HCT116 (cell line): ENCODE measurements around the gene ZNF546. TPM values are rescaled to one million over a fixed set of nuclear protein-coding genes. Genes with fewer than 3 reads are reported as not detected.

Experiments used
- ATAC-seq: fragments of 200-7000 bp; cut with Tn5 transposase; 2 replicates; pipeline ENCODE4 v1.9.1; 2020; ENCODE audit warnings: mild to moderate bottlenecking, moderate library complexity
- BruUV-seq: library from RNA; stranded (reverse); fragments of 400-500 nt; replicated peaks from 2 replicates; lab custom pipeline; 2021; lab: Mats Ljungman, UMichigan
- CTCF ChIA-PET: fragments of 300-600 bp; sonication (Branson Sonifier 250); formaldehyde crosslinking; loops from one replicate; lab custom pipeline; 2021; ENCODE audit warnings: antibody characterized with exemption; lab: Charles Lee
- POLR2A ChIA-PET: fragments of 300-600, 350-600 bp; sonication (Branson Sonifier 250); formaldehyde crosslinking; loops from one replicate; lab custom pipeline; 2021; ENCODE audit warnings: antibody characterized with exemption; lab: Charles Lee
- RAD21 ChIA-PET, 2 experiments: fragments of 300-600 bp; sonication (Branson Sonifier 250); formaldehyde crosslinking; loops; one replicate each; lab custom pipeline; 2023; ENCODE audit warnings: low total read pairs in 2 of 2; ENCODE audit not compliant: uncharacterized antibody in 2 of 2, unreplicated experiment in 2 of 2, low non-redundant PET in 1 of 2; lab: Charles Lee
- DNase-seq: peaks from one replicate; pipeline ENCODE4 v3.0.0-alpha.2; 2010; ENCODE audit warnings: low read depth, low spot score
- H2AFZ ChIP-seq: fragments of 200-600 bp; shearing (Covaris generic), sonication (generic); 2 replicates; pipeline ENCODE4 v1.6.1; 2017; ENCODE audit warnings: low read depth, mixed run types, mixed read lengths, antibody characterized with exemption, low read length; ENCODE audit not compliant: poor library complexity, severe bottlenecking
- H3K27ac ChIP-seq: 2 replicates; pipeline ENCODE4 v1.5.1; 2012; ENCODE audit warnings: low read depth, low read length
- H3K27me3 ChIP-seq: fragments of 200-600 bp; sonication (generic); 2 replicates; pipeline ENCODE4 v1.6.1; 2016; ENCODE audit warnings: mixed run types, low read length, mixed read lengths; ENCODE audit not compliant: insufficient read depth
- H3K36me3 ChIP-seq, 2 experiments: fragments of 200-500 bp in 1 of 2; fragments of 200-600 bp in 1 of 2; sonication (Bioruptor generic) in 1 of 2; sonication (generic) in 1 of 2; 2 replicates each; pipeline versions ENCODE4 v1.5.1 to v1.6.1; 2014 to 2016; ENCODE audit warnings: low read length in 2 of 2, inconsistent platforms in 1 of 2, mixed read lengths in 1 of 2, mixed run types in 1 of 2; ENCODE audit not compliant: insufficient read depth in 2 of 2, control insufficient read depth in 1 of 2
- H3K4me1 ChIP-seq, 2 experiments: fragments of 200-600 bp in 1 of 2; sonication (generic) in 1 of 2; 2 replicates each; pipeline versions ENCODE4 v1.5.1 to v1.6.1; 2012 to 2017; ENCODE audit warnings: low read length in 2 of 2, inconsistent platforms in 1 of 2, mild to moderate bottlenecking in 1 of 2, mixed read lengths in 1 of 2, mixed run types in 1 of 2, moderate library complexity in 1 of 2; ENCODE audit not compliant: insufficient read depth in 2 of 2, control insufficient read depth in 1 of 2
- H3K4me2 ChIP-seq: fragments of 200-600 bp; sonication (generic); 2 replicates; pipeline ENCODE4 v1.6.1; 2017; ENCODE audit warnings: mixed run types, low read length, mixed read lengths
- H3K4me3 ChIP-seq, 2 experiments: fragments of 200-600 bp in 1 of 2; sonication (generic) in 1 of 2; replicated peaks in 1 of 2; 2 replicates each; pipeline ENCODE4 v1.5.1; 2011 to 2016; ENCODE audit warnings: low read length in 2 of 2, control low read depth in 1 of 2, low read depth in 1 of 2, mild to moderate bottlenecking in 1 of 2, mixed read lengths in 1 of 2, mixed run types in 1 of 2
- H3K79me2 ChIP-seq: fragments of 200-600 bp; sonication (generic); 2 replicates; pipeline ENCODE4 v1.6.1; 2017; ENCODE audit warnings: mild to moderate bottlenecking, mixed run types, low read length, moderate library complexity, mixed read lengths; ENCODE audit not compliant: insufficient read depth
- H3K9ac ChIP-seq: fragments of 200-600 bp; sonication (generic); 2 replicates; pipeline ENCODE4 v1.6.1; 2016; ENCODE audit warnings: low read length, mixed read lengths
- H3K9me2 ChIP-seq: fragments of 200-600 bp; sonication (generic), shearing (Covaris generic); 2 replicates; pipeline ENCODE4 v1.6.1; 2017; ENCODE audit warnings: mixed run types, mild to moderate bottlenecking, moderate library complexity; ENCODE audit not compliant: insufficient read depth
- H3K9me3 ChIP-seq, 2 experiments: fragments of 200-500 bp in 1 of 2; fragments of 200-600 bp in 1 of 2; sonication (Bioruptor generic) in 1 of 2; sonication (generic) in 1 of 2; 2 replicates each; pipeline ENCODE4 v1.6.1; 2014 to 2017; ENCODE audit warnings: low read length in 2 of 2, mixed read lengths in 2 of 2, inconsistent platforms in 1 of 2, low read depth in 1 of 2, mild to moderate bottlenecking in 1 of 2, mixed run types in 1 of 2, moderate library complexity in 1 of 2; ENCODE audit not compliant: control insufficient read depth in 1 of 2, insufficient read depth in 1 of 2
- H4K20me1 ChIP-seq: fragments of 200-600 bp; sonication (generic), shearing (Covaris generic); 2 replicates; pipeline ENCODE4 v1.6.1; 2017; ENCODE audit warnings: mixed run types, mild to moderate bottlenecking, moderate library complexity; ENCODE audit not compliant: insufficient read depth
- ATF3 ChIP-seq: IDR thresholded peaks from 2 replicates; pipeline ENCODE4 v1.6.1; 2012
- CBX3 ChIP-seq: IDR thresholded peaks from 2 replicates; pipeline ENCODE4 v1.6.1; 2012; ENCODE audit warnings: low read depth
- CEBPB ChIP-seq: IDR thresholded peaks from 2 replicates; pipeline ENCODE4 v1.6.1; 2012; ENCODE audit warnings: low read depth
- EGR1 ChIP-seq: IDR thresholded peaks from 2 replicates; pipeline ENCODE4 v1.6.1; 2012; ENCODE audit warnings: low read depth
- EZH2 ChIP-seq: fragments of 200-600 bp; sonication (generic); IDR thresholded peaks from 2 replicates; pipeline ENCODE4 v1.6.1; 2017; ENCODE audit warnings: antibody characterized with exemption, mixed run types
- EZH2phosphoT487 ChIP-seq: fragments of 200-600 bp; IDR thresholded peaks from 2 replicates; pipeline ENCODE4 v1.6.1; 2018; ENCODE audit warnings: antibody characterized with exemption, borderline replicate concordance
- JUND ChIP-seq: IDR thresholded peaks from 2 replicates; pipeline ENCODE4 v1.6.1; 2012
- MAX ChIP-seq: IDR thresholded peaks from 2 replicates; pipeline ENCODE4 v1.6.1; 2012
- POLR2A ChIP-seq: IDR thresholded peaks from 2 replicates; pipeline ENCODE4 v1.7.0; 2011; ENCODE audit warnings: borderline replicate concordance; ENCODE audit not compliant: insufficient read depth, insufficient read length; ENCODE audit errors: extremely low read depth
- POLR2AphosphoS5 ChIP-seq: IDR thresholded peaks from 2 replicates; pipeline ENCODE4 v1.6.1; 2011; ENCODE audit warnings: mild to moderate bottlenecking, low read depth, low read length, moderate library complexity
- RAD21 ChIP-seq: IDR thresholded peaks from 2 replicates; pipeline ENCODE4 v1.6.1; 2012; ENCODE audit warnings: low read depth, mild to moderate bottlenecking
- SIN3A ChIP-seq: IDR thresholded peaks from 2 replicates; pipeline ENCODE4 v1.6.1; 2012; ENCODE audit warnings: low read depth
- SP1 ChIP-seq: IDR thresholded peaks from 2 replicates; pipeline ENCODE4 v1.6.1; 2012; ENCODE audit warnings: low read depth
- TCF7L2 ChIP-seq: IDR thresholded peaks from 2 replicates; pipeline ENCODE4 v1.7.0; 2011; ENCODE audit warnings: borderline replicate concordance, inconsistent platforms; ENCODE audit not compliant: insufficient read depth, insufficient read length; ENCODE audit errors: extremely low read depth
- YY1 ChIP-seq: IDR thresholded peaks from 2 replicates; pipeline ENCODE4 v1.6.1; 2011; ENCODE audit warnings: low read length, low read depth, moderate library complexity, mild to moderate bottlenecking; ENCODE audit not compliant: insufficient replicate concordance; ENCODE audit errors: extremely low read depth
- ZBTB33 ChIP-seq: IDR thresholded peaks from 2 replicates; pipeline ENCODE4 v1.6.1; 2011; ENCODE audit warnings: mild to moderate bottlenecking, low read length, moderate library complexity; ENCODE audit not compliant: insufficient replicate concordance; ENCODE audit errors: extremely low read depth
- intact Hi-C: fragments of 100-400 bp; cut with micrococcal nuclease; formaldehyde crosslinking; loops from 2 replicates; pipeline ENCODE4 v1.10.0; 2022
- total RNA-seq: library from RNA; stranded (reverse); gene quantifications from one replicate; pipeline ENCODE4 v1.2.1, GENCODE V29; 2021; ENCODE audit not compliant: unreplicated experiment

Gene ZNF546
- total RNA-seq, 1 experiment from 2014 or later, result 0.64 TPM

GRCh38 chr19:40057166-40057565 is 60.3 kb downstream of the ZNF546 start:
- Histone ChIP-seq H3K4me3 (no peak overlapping the region), H3K36me3 (no peaks in the 10 kb centered on the region), H3K4me1 (peaks cover 2 to 17% of the 10 kb centered on the region in 2 experiments; a peak in 1 of 4 replicates), H3K9ac (no peak overlapping the region), H4K20me1 (no peaks in the 10 kb centered on the region), H3K27ac (no peak overlapping the region), H3K79me2 (peaks cover 8% of the 10 kb centered on the region; the same call in 1 of the 2 replicates), H3K4me2 (no peak overlapping the region; the same call in 1 of the 2 replicates), H2AFZ (no peak overlapping the region), H3K9me3 (peaks cover 9 to 10% of the 10 kb centered on the region in 2 experiments; a peak in 2 of 4 replicates), H3K27me3 (no peaks in the 10 kb centered on the region), H3K9me2 (no peaks in the 10 kb centered on the region)
- ChIA-PET CTCF (no interaction called here), RAD21 (no interaction called here), POLR2A (no interaction called here)
- BruUV-seq, result no TSS peak
- DNase-seq, result no peak
- TF ChIP-seq EZH2, result no peak
- TF ChIP-seq EGR1, result no peak
- no peak for TF ChIP-seq MAX
- no peak for ATAC-seq
- intact Hi-C loops, result no loop called here

- RAD21 ChIA-PET, result no interaction called here
- Histone ChIP-seq H3K36me3 (no peaks in the 10 kb centered on the region), H3K4me2 (no peak overlapping the region), H3K27me3 (no peaks in the 10 kb centered on the region), H3K9ac (no peak overlapping the region), H3K4me1 (peaks cover 2 to 17% of the 10 kb centered on the region in 2 experiments; a peak in 1 of 4 replicates), H3K9me2 (no peaks in the 10 kb centered on the region), H3K9me3 (peaks cover 9 to 10% of the 10 kb centered on the region in 2 experiments; a peak in 2 of 4 replicates), H3K79me2 (0 out of 2 replicates have a peak, but pooled peaks cover 2% of the 10 kb centered on the region), H4K20me1 (no peaks in the 10 kb centered on the region), H3K27ac (no peak overlapping the region), H2AFZ (no peak overlapping the region), H3K4me3 (no peak overlapping the region)
- BruUV-seq, result no TSS peak
- TF ChIP-seq RAD21, result no peak
- TF ChIP-seq ZBTB33, result no peak
- no peak for TF ChIP-seq CEBPB
- TF ChIP-seq CBX3, result no peak
- TF ChIP-seq SP1, result no peak
- TF ChIP-seq SIN3A, result no peak
- TF ChIP-seq JUND, result no peak
- TF ChIP-seq EZH2phosphoT487, result no peak
- TF ChIP-seq ATF3, result no peak
- no peak for TF ChIP-seq YY1
- TF ChIP-seq POLR2AphosphoS5, result no peak
- no peak for TF ChIP-seq MAX
- no peak for TF ChIP-seq TCF7L2
- no peak for TF ChIP-seq POLR2A
- TF ChIP-seq EZH2, result no peak
- intact Hi-C loops, result no loop called here
- no peak for ATAC-seq
- no peak for DNase-seq
- CTCF ChIA-PET, result no interaction called here
- POLR2A ChIA-PET, result no interaction called here
Measured at GRCh38 chr19:40059624-40060023, 62.8 kb downstream of the ZNF546 start.
